DMS53 treated with DMSO at 0.1 percent for 48 hours (cell line): ENCODE measurements around the gene SPHKAP.
A peak's percentile ranks its signal among the peaks of the same experiment; 100 is the strongest.
"Not testable (repeated sequence)": the region's sequence is repeated elsewhere in the genome, so short reads cannot be mapped to it uniquely, and the experiment has no call there.

Experiments
- DNase-seq: peaks from one replicate; lab custom pipeline; 2025; ENCODE audit not compliant: unreplicated experiment; lab: John Stamatoyannopoulos, UW

The SPHKAP gene

DNA sequence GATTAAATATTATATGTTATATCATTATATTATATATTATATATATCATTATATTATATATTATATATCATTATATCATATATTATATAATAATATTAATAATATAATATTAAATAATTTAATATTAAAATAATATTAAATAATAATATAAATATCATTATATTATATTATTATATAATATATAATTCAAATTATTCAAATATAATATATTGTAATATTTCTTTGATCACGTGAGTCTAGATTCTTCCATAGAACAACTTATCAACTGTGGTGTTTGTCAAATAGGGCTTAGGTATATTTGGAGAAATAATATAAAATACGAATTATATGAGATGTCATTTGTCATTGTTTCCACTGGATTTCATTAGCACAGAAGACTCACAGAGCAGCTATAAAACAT is 77.3 kb downstream of the SPHKAP start:
- no peak for DNase-seq

DNA sequence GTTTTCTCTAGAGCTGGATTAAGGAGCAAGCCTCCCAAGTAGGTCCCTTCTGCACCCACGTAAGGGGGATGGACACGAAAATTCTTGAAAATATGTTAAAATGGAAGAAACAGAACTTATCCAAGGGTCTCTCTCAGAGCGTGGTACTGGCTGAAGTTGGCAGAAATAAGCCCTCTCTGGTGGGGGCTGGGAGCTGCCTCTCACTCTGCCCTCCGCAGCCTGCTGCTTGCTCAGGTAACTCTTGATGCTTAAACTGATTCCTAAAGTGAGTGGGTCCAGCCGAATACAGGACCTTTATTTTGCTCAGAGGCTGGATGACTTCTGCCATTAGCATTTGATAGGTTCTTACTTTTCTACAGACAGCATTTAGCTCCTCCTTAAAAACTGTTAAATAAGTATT is 78.1 kb downstream of the SPHKAP start:
- DNase-seq, result no peak

DNA sequence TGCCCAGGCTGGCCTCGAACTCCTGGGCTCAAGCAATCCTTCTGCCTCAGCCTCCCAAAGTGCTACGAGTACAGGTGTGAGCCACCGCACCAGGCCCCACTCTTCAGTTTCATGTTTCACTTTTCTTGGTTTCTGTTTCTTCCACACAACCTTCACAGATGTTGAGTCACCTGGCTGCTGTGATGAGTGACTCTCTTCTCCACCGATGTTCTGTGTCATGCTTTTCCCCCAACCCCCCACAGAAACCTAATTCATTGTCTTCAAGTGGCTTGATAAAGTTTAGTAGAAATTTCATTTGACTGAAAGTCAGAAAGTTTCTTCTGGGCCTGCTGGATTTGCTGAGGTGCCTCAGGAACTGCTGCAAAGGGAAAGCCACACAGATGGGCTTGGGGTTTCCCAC is 78.5 kb downstream of the SPHKAP start:
- no peak for DNase-seq

DNA sequence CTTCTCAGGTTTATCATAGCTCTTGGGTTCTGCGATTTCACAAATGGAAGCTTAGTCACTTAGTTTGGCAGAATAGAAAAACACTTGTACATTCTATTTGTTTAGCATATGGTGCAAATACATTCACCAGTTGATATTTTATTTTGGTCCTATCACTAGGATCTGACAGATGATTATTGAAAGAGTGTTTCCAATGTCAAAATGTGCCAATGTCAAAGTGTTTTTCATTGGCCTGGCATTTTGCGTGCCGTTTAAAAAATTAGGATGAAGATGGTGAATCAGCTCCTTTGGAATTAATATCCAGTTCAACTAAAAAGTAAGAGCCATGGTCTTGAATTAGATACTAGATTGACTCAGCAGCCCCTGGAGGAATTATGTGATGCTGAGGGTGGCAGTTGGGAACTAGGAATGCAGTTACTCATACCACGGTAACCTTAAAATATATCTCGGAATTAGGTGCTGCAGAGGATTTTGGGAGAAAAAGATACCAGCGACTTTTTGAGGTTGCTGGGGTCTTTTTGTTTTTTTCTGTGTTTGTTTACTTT is 87.0 kb downstream of the SPHKAP start:
- no peak for DNase-seq

DNA sequence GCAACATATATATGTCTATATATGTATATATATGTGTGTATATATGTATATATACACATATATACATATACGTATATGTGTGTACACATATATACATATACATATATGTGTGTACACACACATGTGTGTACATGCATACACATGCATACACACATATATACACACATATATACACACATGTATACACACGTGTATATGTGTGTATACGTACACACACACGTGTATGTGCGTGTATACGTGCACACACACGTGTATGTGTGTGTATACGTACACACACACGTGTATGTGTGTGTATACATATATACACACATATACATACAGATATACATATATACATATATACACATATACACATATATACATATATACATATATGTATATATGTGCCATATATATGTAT is 89.4 kb downstream of the SPHKAP start:
- DNase-seq, result no peak

DNA sequence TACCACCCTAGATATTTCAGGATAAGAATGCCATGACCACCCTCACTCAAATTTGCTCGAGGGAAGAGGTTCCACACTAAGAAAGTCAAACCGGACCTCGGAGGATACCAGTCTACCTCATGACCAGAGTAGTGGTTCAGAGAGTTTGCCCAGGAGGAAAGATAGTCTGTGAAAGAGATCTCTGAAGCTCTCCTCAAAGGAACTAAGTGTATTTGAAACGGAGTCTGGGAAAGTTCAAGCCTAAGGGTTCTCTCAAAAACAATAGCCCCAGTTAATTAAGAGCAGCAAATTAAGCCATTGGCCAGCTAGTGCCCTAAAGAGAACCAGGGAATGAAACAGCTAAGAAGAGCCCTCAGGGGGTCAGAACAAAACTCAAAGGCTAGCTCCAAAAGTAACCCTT is 94.9 kb downstream of the SPHKAP start:
- no peak for DNase-seq

DNA sequence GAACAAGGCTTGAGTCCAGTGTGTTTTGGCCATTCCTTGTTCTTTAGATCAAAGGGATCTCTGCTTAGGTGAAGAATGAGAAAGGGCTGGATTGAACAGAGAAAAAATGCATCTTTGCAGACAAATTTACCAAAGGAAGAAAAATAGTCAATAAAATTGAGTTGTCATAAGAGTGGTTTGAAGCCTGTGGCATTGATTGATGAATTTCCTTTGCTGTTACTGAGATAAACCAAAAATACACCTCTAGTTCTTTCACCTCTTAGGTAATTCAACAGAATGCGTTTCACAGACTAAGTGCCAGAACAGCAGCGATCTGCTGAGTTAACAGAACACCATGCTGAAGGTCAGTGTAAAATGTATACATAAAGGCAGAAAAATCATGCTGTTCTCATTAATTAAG is 96.8 kb downstream of the SPHKAP start:
- no peak for DNase-seq

DNA sequence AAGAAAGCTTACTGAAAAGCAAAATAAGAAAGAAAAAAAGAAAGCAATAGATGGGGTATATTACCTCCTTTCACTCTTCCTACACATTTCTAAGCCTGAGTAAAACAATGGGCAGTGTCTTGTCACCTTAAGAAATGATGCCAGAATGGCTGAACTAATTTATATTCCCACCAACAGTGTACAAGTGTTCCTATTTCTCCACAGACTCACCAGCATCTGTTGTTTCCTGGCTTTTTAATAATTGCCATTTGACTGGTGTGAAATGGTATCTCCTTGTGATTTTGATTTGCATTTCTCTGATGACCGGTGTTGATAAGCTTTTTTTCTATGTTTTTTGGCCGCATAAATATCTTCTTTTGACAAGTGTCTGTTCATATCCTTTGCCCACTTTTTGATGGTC is 98.4 kb downstream of the SPHKAP start:
- no peak for DNase-seq

DNA sequence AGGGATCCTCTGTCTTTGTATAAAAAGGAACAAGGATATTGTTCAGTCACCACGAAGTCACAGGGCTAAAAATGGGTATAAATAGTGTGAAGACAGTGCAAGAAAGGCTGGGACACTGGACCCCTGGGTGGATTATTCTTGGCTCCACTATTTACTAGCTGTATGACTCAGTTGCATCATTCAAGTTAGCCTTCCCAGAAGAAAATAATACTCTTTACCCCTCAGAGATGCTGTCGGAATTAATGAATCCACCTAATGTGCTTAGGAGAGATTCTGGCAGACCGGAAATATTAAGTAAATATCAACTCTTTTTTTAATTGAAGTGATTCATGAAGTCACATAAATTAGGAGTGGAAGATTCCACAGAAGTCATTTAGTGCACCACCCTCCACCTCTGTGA is 98.9 kb downstream of the SPHKAP start:
- no peak for DNase-seq

DNA sequence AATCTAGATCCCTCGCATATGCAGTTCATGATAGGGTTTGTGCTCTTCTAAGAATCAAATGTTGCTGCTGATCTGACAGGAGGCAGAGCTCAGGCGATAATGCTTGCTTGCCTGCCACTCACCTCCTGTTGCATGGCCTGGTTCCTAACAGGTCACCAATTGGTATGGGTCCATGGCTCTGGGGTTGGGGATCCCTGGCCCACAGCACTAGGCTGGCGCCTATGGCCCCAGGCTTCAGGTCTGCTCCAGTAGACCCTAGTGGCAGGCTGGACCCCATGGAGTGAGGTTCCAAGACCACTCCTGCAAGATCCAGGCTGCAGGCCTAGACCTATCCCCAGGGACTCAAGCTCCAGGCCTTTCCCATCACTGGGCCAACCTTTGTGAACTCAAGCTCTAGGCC is 102.3 kb downstream of the SPHKAP start:
- no peak for DNase-seq

DNA sequence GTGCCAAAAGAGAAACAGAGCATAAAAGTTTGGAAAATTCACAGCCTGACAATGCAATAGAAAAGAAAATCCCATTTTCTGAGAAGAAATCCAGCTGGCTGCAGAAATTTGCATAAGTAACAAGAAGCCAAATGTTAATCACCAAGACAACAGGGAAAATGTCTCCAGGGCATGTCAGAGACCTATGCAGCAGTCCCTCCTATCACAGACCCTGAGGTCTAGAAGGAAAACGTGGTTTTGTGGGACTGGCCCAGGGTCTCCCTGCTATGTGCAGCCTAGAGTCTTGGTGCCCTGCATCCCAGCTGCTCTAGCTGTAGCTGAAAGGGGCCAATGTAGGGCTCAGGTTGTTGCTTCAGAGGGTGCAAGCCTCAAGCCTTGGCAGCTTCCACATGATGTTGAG is 104.8 kb downstream of the SPHKAP start:
- DNase-seq, result not testable (repeated sequence)

DNA sequence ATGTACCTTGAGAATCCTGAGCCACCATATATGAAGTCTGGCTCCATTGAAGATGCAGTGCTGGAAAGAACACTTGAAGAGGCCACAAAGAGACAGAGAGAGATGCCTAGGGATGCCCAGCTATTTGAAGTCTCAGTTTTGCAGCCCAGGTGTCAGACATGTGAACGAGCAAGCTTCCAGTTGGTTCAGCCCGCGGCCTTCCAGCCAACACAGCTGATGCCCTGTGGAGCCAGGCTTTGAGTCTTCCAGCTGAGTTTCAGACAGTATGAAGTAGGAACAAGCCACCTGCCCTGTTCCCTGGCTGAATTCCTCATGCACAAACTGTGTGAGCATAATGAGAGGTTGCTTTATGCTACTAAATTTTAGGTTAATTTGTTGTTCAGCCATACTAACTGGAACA is 108.8 kb downstream of the SPHKAP start:
- no peak for DNase-seq

DNA sequence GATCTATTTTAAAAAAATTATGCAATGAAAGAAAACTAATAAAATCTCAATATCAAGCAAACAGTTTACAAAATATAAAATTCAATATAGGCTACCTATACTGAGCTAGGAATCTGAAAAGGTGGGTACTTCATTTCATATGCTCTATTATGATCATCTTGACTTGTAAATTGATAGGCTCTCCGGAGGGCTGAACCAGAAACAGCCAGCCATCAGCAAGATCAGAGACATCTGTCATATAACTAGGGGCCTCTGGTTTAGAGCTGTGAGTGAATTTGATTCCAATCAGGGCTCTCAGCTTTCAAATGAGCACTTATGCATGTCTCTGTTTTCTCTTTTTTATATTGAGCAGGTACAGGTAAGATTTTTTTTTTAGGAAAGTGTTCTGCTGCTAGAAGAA is 114.2 kb downstream of the SPHKAP start:
- no peak for DNase-seq

DNA sequence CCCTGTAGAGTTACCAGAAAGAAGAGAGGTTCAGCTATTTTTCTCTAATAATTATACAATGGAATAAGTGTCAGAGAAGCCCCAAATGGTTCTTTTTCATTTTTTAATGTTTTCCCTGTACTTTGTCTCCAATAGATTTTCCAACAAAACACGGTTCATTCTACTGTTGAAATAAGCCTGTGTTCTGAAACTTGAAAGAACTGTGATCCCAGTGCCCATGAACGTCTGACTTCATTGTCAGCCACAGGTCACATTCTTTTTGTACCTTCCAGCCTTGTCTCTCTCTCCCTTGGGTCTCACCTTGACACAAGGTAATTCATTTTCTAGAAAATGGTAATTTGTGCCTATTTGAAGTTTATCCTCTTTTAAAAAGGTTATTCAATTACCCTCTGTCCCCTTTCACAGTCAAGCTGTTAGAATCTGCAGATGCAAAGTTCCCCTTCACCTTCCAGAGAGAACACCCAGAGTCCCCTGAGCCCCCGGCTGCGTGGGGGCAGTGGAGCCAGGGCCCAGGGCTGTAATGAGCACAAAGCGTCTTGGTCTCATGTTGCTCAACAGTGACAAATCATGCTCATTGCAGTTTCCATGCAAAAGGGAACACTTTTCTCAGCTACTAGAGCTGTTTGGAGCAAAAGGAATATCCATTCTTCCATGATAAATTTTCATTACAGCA is 115.2 kb downstream of the SPHKAP start:
- no peak for DNase-seq

DNA sequence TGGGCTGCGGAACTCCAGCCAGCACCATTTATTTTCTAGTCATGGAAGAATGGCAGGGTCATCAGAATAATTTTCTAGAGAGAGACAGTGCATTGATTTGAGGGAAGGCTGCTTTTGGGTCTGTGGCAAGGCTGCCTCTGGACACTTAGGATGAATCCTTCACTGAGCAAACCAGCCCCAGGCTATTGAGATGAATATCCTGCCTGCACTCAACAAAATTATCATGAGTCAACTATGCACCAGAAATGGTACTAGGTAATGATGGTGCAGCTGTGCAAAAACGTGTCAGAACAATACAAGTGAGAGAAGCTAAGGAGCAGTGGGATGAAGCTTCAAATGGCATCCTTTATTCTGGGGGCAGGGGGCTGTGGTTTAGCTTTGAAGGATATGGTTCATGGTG is 115.8 kb downstream of the SPHKAP start:
- DNase-seq, result no peak

DNA sequence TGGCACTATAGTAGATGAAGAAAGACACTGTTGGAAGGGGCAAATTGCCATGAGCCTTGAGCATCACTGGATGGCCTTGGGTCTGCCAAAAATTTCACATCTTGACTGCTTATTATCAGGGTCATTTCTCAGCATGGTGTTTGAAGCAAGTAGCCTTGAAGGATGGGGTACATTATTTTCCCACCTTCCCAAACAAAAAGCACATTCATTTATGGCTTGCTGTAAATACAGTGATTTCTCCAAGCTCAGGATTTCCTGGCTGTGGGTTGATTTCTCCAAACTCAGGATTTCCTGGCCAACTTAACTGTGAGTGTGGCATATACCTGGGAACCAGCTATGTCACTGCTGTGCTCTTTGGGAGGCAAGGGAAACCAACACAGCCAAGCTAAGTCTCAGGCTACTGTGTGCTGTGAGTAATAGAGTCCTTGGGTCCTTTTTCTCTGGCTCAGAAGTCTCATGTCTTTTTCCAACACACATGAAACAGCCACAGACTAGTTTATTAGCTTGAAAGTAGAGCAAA is 116.6 kb downstream of the SPHKAP start:
- DNase-seq, result no peak

DNA sequence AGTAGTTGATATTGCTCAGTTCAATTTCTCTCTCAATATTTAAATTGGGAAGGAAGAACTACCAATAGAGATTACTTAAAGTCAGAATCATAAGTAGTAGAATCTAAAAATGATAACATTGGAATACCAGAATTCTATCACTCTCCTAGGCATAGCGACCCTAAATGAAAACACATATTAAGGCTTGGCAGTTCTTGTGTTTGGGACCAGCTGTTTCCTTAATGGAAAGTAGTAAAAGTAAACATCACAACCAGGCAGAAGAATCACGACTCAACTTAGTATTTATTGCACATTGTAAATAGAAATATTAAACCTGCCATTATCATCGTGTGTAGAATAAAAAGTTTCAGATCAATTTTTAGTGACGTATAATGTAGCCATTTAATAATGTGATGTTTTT is 117.5 kb downstream of the SPHKAP start:
- no peak for DNase-seq

DNA sequence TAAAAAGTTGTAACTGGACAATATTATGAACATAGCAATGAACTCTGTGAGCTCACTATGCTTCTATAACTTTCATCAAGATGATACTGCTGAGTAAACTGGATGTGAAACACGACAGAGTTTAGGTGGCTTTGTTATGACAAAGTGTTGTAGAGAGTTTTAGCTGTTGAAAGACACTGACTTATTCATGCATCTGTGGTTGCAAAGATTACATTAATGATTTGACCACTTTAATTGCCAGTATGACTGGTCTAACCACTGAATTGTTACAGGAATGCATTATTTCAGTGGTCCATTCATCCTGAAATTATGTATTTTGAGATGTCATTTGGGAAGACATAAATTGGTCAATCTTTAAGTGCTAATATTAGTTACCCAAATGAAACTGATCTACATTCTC is 117.9 kb downstream of the SPHKAP start:
- no peak for DNase-seq

DNA sequence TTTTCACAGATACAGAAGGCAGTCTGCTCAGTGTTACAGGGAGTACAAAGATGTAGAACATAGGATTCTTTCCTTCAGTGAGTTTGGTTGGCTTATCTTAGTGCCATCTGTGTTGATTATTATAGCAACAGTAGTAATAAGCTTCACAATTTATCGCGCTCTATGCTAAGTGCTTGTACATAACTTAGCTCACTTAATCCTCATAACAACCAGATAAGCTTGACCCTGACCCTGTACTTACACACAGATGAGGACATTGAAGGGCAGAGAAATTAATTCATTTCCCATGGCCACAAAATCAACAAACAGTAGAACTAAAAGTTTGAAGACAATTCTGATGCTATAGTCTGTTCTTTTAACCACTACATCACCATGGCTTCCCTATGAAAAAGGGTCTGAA is 121.8 kb downstream of the SPHKAP start:
- DNase-seq, result no peak

DNA sequence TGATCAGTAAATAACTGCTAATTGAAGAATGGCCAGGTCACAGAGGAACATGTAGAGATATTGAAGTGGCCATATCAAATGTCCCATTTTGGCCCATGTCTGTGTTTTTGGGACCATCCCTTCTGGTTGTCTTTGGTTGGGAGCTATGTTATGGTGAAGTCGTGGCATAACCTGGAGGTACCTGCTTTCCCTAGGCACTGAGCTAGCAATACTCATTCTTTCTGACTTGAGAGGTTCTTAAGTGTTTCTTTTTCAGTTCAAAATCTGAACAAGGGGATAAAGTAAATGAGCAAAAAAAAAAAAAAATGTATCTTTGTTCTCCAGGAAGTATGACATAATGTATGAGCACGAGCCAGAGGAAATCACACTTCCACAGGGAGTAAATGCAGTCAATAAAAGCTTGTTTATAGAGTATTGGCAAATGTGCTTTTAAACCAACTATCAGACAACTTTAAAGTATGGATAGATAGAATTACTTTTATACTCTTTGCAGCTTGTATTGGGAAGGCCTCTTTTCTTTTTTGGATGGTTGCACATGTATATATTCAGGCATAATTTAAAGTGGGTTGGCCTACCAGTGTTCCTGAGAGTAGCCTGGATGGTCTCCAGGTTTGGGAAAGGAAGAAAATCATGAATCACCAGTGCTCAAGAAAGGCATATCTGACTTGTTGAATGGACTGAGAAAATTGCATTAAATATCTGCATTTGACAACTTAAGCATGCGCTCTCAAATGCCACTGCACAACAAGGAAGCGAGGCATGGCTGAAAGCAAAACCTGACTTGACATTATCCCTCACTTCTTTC is 125.0 kb downstream of the SPHKAP start:
- no peak for DNase-seq

DNA sequence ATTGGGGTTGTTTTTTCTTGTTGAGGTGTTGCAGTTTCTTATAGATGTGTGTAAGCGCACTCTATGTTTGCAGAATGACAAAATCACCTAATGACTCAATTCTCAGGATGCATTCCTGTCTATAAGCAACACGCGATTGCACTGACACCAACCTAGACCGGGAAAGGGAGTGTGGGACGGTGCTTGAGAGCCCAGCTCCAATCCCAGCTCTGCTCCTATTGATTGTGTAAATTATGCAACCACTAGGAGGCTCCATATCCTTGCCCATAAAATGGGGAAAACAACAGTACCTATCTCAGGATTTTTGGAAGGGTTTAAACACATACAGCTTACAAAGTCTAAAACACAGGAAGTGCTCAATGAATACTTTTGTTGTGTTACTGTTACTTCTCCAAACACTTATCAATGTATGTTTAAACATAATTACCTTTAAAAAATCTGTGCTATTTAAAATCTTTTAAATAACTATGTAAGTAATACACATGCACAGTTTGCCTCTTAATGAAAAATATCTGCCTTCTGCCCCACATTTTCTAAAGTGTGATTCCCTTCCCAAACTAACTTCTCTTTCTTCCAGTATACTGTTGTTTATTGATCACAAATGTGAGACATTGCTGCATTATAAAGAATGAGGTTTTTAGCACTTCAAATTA is 132.5 kb downstream of the SPHKAP start:
- DNase-seq, result peak; percentile 63

DNA sequence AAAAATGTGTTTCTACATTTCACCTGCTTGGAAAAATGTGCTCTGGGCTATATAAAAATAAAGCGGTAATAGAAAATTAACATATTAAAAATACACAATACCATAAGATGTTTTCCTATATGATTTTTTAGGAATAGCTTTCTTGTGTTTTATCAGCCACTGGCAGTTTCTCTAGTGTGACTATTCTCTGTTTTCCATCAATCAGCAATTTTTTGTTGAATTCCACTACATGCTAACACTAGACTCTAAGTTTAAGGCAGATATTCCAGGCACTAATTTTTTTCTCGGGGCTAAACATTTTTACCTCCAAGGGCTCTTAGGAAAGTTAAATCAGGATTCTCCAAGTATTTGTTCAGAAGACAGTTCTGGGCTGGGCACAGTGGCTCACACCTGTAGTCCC is 140.5 kb downstream of the SPHKAP start:
- no peak for DNase-seq
